Fibroblast of lung (primary cell): ENCODE results near the gene TEK.

Source experiments
- CTCF ChIP-seq, 2 donors: IDR thresholded peaks in 1 of 2; conservative IDR thresholded peaks in 1 of 2; 1 replicate in 1 of 2; 2 replicates in 1 of 2; pipeline ENCODE4 v1.5.1; 2011 to 2012; ENCODE audit warnings: low read length in 2 of 2, control low read depth in 1 of 2, inconsistent platforms in 1 of 2, low read depth in 1 of 2, mild to moderate bottlenecking in 1 of 2
- EZH2 ChIP-seq: IDR thresholded peaks from 2 replicates; pipeline ENCODE4 v1.5.1; 2012; ENCODE audit warnings: low read length, control low read depth, mild to moderate bottlenecking; ENCODE audit errors: missing control alignments

GRCh38 chr9:27206041-27206440 lies 97.0 kb downstream of the TEK start:
- TF ChIP-seq CTCF (conservative IDR thresholded peaks at IDR 0.05 in 1 of 2, IDR thresholded peaks at IDR 0.05 in 1 of 2; ENCODE audit: low read depth in 1 of 2, low read length in 2 of 2) (no peak), EZH2 (no peak)
